B cell (primary cell): Measurements from ENCODE around the gene IL13. TPM values are rescaled to one million over a fixed set of nuclear protein-coding genes. Genes with fewer than 3 reads are reported as not detected.

ENCODE experiments used
- ATAC-seq: fragments of 200-7000 bp; cut with Tn5 transposase; one replicate; pipeline ENCODE4 v1.10.0; 2021; ENCODE audit warnings: low read depth, mild to moderate bottlenecking, moderate number of reproducible peaks, moderate library complexity
- CTCF ChIA-PET: fragments of 350-600 bp; sonication (Branson Sonifier 250); formaldehyde crosslinking; loops from one replicate; lab custom pipeline; 2021; ENCODE audit warnings: antibody characterized with exemption, inconsistent platforms; lab: Charles Lee
- POLR2A ChIA-PET: fragments of 350-600 bp; sonication (Branson Sonifier 250); formaldehyde crosslinking; loops from one replicate; lab custom pipeline; 2021; ENCODE audit warnings: antibody characterized with exemption; lab: Charles Lee
- DNase-seq: peaks from one replicate; pipeline ENCODE4 v3.0.0; 2013
- H2AFZ ChIP-seq: 2 replicates; pipeline ENCODE4 v1.6.1; 2012; ENCODE audit warnings: mild to moderate bottlenecking, low read depth, low read length; ENCODE audit not compliant: insufficient read depth, poor library complexity, severe bottlenecking
- H3K27ac ChIP-seq, 2 donors: 1 replicate in 1 of 2; 2 replicates in 1 of 2; pipeline ENCODE4 v1.5.1; 2012 to 2013; ENCODE audit warnings: low read length in 2 of 2, mild to moderate bottlenecking in 2 of 2, moderate library complexity in 1 of 2
- H3K27me3 ChIP-seq, 4 experiments: fragments of 200-600 bp in 1 of 4; sonication (generic) in 1 of 4; replicated peaks in 1 of 4; 1 replicate in 2 of 4; 2 replicates in 2 of 4; pipeline versions ENCODE4 v1.6.1 to v1.7.0; 2013 to 2016; ENCODE audit warnings: low read length in 3 of 4, mild to moderate bottlenecking in 2 of 4, mixed read lengths in 1 of 4, moderate library complexity in 1 of 4; ENCODE audit not compliant: insufficient read depth in 4 of 4, control insufficient read depth in 3 of 4; ENCODE audit errors: control extremely low read depth in 1 of 4
- H3K36me3 ChIP-seq, 2 experiments: replicated peaks in 1 of 2; 1 replicate in 1 of 2; 2 replicates in 1 of 2; pipeline versions ENCODE4 v1.6.1 to v1.7.1; 2013; ENCODE audit warnings: low read length in 1 of 2; ENCODE audit not compliant: insufficient read depth in 2 of 2, control insufficient read depth in 1 of 2; ENCODE audit errors: control extremely low read depth in 1 of 2, extremely low read depth in 1 of 2
- H3K4me1 ChIP-seq, 2 donors: fragments of 200-600 bp in 1 of 2; sonication (generic) in 1 of 2; 1 replicate in 1 of 2; 2 replicates in 1 of 2; pipeline versions ENCODE4 v1.5.1 to v1.6.1; 2013 to 2017; ENCODE audit warnings: low read length in 2 of 2; ENCODE audit not compliant: control insufficient read depth in 2 of 2, insufficient read depth in 2 of 2
- H3K4me2 ChIP-seq: replicated peaks from 2 replicates; pipeline ENCODE3; 2012; ENCODE audit warnings: mild to moderate bottlenecking, low read depth, low read length; ENCODE audit not compliant: poor library complexity, severe bottlenecking
- H3K4me3 ChIP-seq, 5 experiments: fragments of 200-600 bp in 1 of 5; sonication (generic) in 1 of 5; 1 replicate in 3 of 5; 2 replicates in 2 of 5; pipeline versions ENCODE4 v1.5.1 to v1.7.0; 2011 to 2016; ENCODE audit warnings: low read length in 4 of 5, mild to moderate bottlenecking in 4 of 5, low read depth in 2 of 5, control low read depth in 1 of 5, moderate library complexity in 1 of 5; ENCODE audit not compliant: insufficient read depth in 1 of 5; ENCODE audit errors: control extremely low read depth in 1 of 5, extremely low read depth in 1 of 5
- H3K79me2 ChIP-seq: fragments of 200-600 bp; sonication (generic); one replicate; pipeline ENCODE4 v1.6.0; 2016; ENCODE audit warnings: low read length; ENCODE audit not compliant: control insufficient read depth, insufficient read depth
- H3K9ac ChIP-seq: fragments of 200-600 bp; sonication (generic); 2 replicates; pipeline ENCODE4 v1.6.1; 2017; ENCODE audit warnings: mild to moderate bottlenecking, low read length, moderate library complexity
- H3K9me3 ChIP-seq, 3 donors: one replicate each; pipeline versions ENCODE4 v1.6.1 to v1.7.1; 2013; ENCODE audit warnings: low read length in 2 of 3; ENCODE audit not compliant: control insufficient read depth in 2 of 3, insufficient read depth in 1 of 3; ENCODE audit errors: control extremely low read depth in 1 of 3
- H4K20me1 ChIP-seq: 2 replicates; pipeline ENCODE4 v1.6.0; 2012; ENCODE audit warnings: mild to moderate bottlenecking, low read length; ENCODE audit not compliant: insufficient read depth, control insufficient read depth, poor library complexity, severe bottlenecking
- H3K27ac Mint-ChIP-seq: one replicate; pipeline ENCODE4 v1.8.0; 2021; ENCODE audit warnings: mixed read lengths
- H3K27me3 Mint-ChIP-seq: one replicate; pipeline ENCODE4 v1.8.0; 2021; ENCODE audit warnings: mixed read lengths
- H3K4me1 Mint-ChIP-seq: one replicate; pipeline ENCODE4 v1.8.0; 2021; ENCODE audit warnings: mixed read lengths
- H3K4me3 Mint-ChIP-seq: one replicate; pipeline ENCODE4 v1.8.0; 2021; ENCODE audit warnings: mixed read lengths
- H3K9me3 Mint-ChIP-seq: one replicate; pipeline ENCODE4 v1.8.0; 2022; ENCODE audit warnings: mixed read lengths; ENCODE audit not compliant: insufficient read depth
- EZH2 ChIP-seq: IDR thresholded peaks from 2 replicates; pipeline ENCODE4 v1.6.1; 2012; ENCODE audit warnings: borderline replicate concordance, low read depth, mild to moderate bottlenecking, moderate library complexity, low read length; ENCODE audit not compliant: insufficient read depth, poor library complexity, severe bottlenecking
- WGBS: methylation state at CpG from one replicate; pipeline ENCODE4 v1.1.5; 2013; ENCODE audit warnings: missing lambda C conversion rate; ENCODE audit not compliant: insufficient coverage; 5-methylcytosine and 5-hydroxymethylcytosine counted together
- intact Hi-C: fragments of 100-400 bp; cut with micrococcal nuclease; formaldehyde crosslinking; loops from one replicate; pipeline ENCODE4 v1.10.0; 2022
- polyA plus RNA-seq: library from polyadenylated mRNA; depleted of rRNA; stranded (reverse); fragments of >200 nt; gene quantifications from 2 replicates; pipeline ENCODE4 v1.2.3, GENCODE V29; 2012
- total RNA-seq, 2 donors: library from RNA; stranded (reverse); fragments of 120-200 nt in 1 of 2; gene quantifications; 1 replicate in 1 of 2; 2 replicates in 1 of 2; pipeline versions ENCODE4 v1.2.3 to v1.2.4, GENCODE V29; 2013 to 2022
- TF ChIP-seq, protein P1 (sequence below): fragments of 200-600 bp; IDR thresholded peaks from one replicate; pipeline ENCODE4 v1.8.0; 2022; ENCODE audit warnings: antibody characterized with exemption, mild to moderate bottlenecking

The IL13 gene
- total and polyA plus RNA-seq, 2 donors (not counting 1 experiment from before 2014, with no cell fraction given), result 0.42 to 0.45 TPM

- no CpG with 5 or more reads among the region's 4 CpGs for WGBS
- CTCF ChIA-PET, result no interaction called here
- DNase-seq (no peak), ATAC-seq (no peak)
- Histone ChIP-seq H3K4me3 (no peak overlapping the region), H3K27ac (no peak overlapping the region), H4K20me1 (no peaks in the 10 kb centered on the region), H3K9ac (no peak overlapping the region), H3K4me2 (no peak overlapping the region), H2AFZ (no peak overlapping the region), H3K9me3 (no peaks in the 10 kb centered on the region), H3K36me3 (peaks cover 16 to 39% of the 10 kb centered on the region in 2 experiments), H3K27me3 (no peaks in the 10 kb centered on the region), H3K79me2 (no peaks in the 10 kb centered on the region), H3K4me1 (no peaks in the 10 kb centered on the region)
- Mint-ChIP-seq H3K9me3 (no peaks in the 10 kb centered on the region), H3K4me1 (no peaks in the 10 kb centered on the region), H3K27me3 (no peaks in the 10 kb centered on the region), H3K4me3 (no peak overlapping the region), H3K27ac (no peak overlapping the region)
- intact Hi-C loops, result no loop called here
- TF ChIP-seq, protein P1, sequence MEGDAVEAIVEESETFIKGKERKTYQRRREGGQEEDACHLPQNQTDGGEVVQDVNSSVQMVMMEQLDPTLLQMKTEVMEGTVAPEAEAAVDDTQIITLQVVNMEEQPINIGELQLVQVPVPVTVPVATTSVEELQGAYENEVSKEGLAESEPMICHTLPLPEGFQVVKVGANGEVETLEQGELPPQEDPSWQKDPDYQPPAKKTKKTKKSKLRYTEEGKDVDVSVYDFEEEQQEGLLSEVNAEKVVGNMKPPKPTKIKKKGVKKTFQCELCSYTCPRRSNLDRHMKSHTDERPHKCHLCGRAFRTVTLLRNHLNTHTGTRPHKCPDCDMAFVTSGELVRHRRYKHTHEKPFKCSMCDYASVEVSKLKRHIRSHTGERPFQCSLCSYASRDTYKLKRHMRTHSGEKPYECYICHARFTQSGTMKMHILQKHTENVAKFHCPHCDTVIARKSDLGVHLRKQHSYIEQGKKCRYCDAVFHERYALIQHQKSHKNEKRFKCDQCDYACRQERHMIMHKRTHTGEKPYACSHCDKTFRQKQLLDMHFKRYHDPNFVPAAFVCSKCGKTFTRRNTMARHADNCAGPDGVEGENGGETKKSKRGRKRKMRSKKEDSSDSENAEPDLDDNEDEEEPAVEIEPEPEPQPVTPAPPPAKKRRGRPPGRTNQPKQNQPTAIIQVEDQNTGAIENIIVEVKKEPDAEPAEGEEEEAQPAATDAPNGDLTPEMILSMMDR, result no peak
- TF ChIP-seq EZH2, result no peak
- POLR2A ChIA-PET, result no interaction called here
Observed at GRCh38 chr5:132635873-132636272, 22.1 kb upstream of the IL13 start.

GRCh38 chr5:132637241-132637640, 20.7 kb upstream of the IL13 start:
- Mint-ChIP-seq H3K4me1 (no peaks in the 10 kb centered on the region), H3K27me3 (no peaks in the 10 kb centered on the region), H3K4me3 (no peak overlapping the region), H3K27ac (no peak overlapping the region), H3K9me3 (no peaks in the 10 kb centered on the region)
- H3K27ac ChIP-seq, result no peak overlapping the region
- no peak for DNase-seq
- H3K9ac ChIP-seq, result no peak overlapping the region
- H3K9me3 ChIP-seq, result no peaks in the 10 kb centered on the region
- no peak overlapping the region for H3K4me2 ChIP-seq
- ChIA-PET POLR2A (no interaction called here), CTCF (no interaction called here)
- H3K27me3 ChIP-seq, result no peaks in the 10 kb centered on the region
- H3K4me1 ChIP-seq, result no peaks in the 10 kb centered on the region
- no peak overlapping the region for H3K4me3 ChIP-seq
- ATAC-seq, result no peak
- WGBS, result 94% methylated on average over 3 of the region's 4 CpGs
- H3K79me2 ChIP-seq, result no peaks in the 10 kb centered on the region
- intact Hi-C loops, result no loop called here
- no peak for TF ChIP-seq EZH2
- TF ChIP-seq, protein P1, result no peak
- H2AFZ ChIP-seq, result no peak overlapping the region
- H3K36me3 ChIP-seq, result peaks cover 16 to 53% of the 10 kb centered on the region in 2 experiments
- H4K20me1 ChIP-seq, result no peaks in the 10 kb centered on the region
